ENCODE measurements around the gene PGA3. TPM values are rescaled to one million over a fixed set of nuclear protein-coding genes. Genes with fewer than 3 reads are reported as not detected.

PGA3 gene
- total and polyA plus RNA-seq, 2 of the 8 experiments (the other 6 are each of a cell fraction or from before 2014, with no cell fraction given), result not detected

- Histone ChIP-seq H3K18ac (ENCODE audit: extremely low read depth, low read length) (no peak overlapping the region), H2BK5ac (ENCODE audit: low read depth, low read length) (no peak overlapping the region), H4K91ac (replicated peaks; ENCODE audit: insufficient read length, low read length) (no peak overlapping the region), H3K9me3 (ENCODE audit: insufficient read depth in 2 of 2, low read depth in 1 of 2, low read length in 1 of 2) (0 out of 4 replicates have a peak, but pooled peaks cover 0 to 3% of the 10 kb centered on the region in 2 experiments), H3K79me2 (ENCODE audit: control insufficient read depth in 1 of 2, insufficient read depth in 2 of 2, low read length in 2 of 2) (no peaks in the 10 kb centered on the region), H2BK20ac (ENCODE audit: low read length) (no peak overlapping the region), H3K4me2 (ENCODE audit: insufficient read depth in 1 of 2, low read depth in 2 of 2, low read length in 2 of 2) (no peak overlapping the region), H3K36me3 (ENCODE audit: control insufficient read depth in 2 of 4, insufficient read depth in 4 of 4, low read length in 3 of 4) (no peaks in the 10 kb centered on the region), H3K14ac (ENCODE audit: insufficient read length) (no peak overlapping the region), H3K23ac (ENCODE audit: insufficient read length) (no peak overlapping the region), H3K56ac (replicated peaks; ENCODE audit: insufficient read length, low read depth, low read length) (no peak overlapping the region), H4K20me1 (replicated peaks in 1 of 2; ENCODE audit: control insufficient read depth in 1 of 2, insufficient read depth in 2 of 2, low read length in 2 of 2) (no peaks in the 10 kb centered on the region), H4K8ac (ENCODE audit: extremely low read depth, insufficient read depth, low read length) (no peak overlapping the region), H2AFZ (ENCODE audit: low read length) (no peak overlapping the region), H2BK120ac (replicated peaks; ENCODE audit: low read depth, low read length) (no peak overlapping the region), H3K4me1 (replicated peaks in 1 of 4; ENCODE audit: control insufficient read depth in 3 of 4, insufficient read depth in 4 of 4, low read length in 3 of 4) (peaks cover 0 to 3% (median 0%) of the 10 kb centered on the region in 4 experiments; a peak in 2 of 7 replicates), H3K27ac (ENCODE audit: low read depth, low read length) (no peak overlapping the region), H4K5ac (ENCODE audit: insufficient read length, low read depth, low read length) (no peak overlapping the region), H2BK12ac (ENCODE audit: low read depth, low read length) (no peak overlapping the region), H3K79me1 (ENCODE audit: low read depth, low read length) (no peaks in the 10 kb centered on the region), H2AK5ac (ENCODE audit: low read depth, low read length) (no peak overlapping the region), H3K9ac (replicated peaks in 1 of 4; ENCODE audit: extremely low read depth in 1 of 4, low read depth in 3 of 4, low read length in 3 of 4) (no peak overlapping the region), H3K23me2 (ENCODE audit: low read depth, low read length) (no peaks in the 10 kb centered on the region), H3K4me3 (ENCODE audit: extremely low read depth in 1 of 4, insufficient read depth in 2 of 4, low read depth in 3 of 4, low read length in 4 of 4) (no peak overlapping the region), H2BK15ac (ENCODE audit: low read length) (no peak overlapping the region), H3K4ac (replicated peaks; ENCODE audit: insufficient read length, low read depth, low read length) (no peak overlapping the region), H3K27me3 (replicated peaks in 1 of 4; ENCODE audit: control insufficient read depth in 3 of 4, extremely low read depth in 1 of 4, insufficient read depth in 3 of 4, low read length in 3 of 4) (no peaks in the 10 kb centered on the region)
- WGBS, 2 experiments (ENCODE audit: extremely low coverage in 1 of 2, insufficient coverage in 1 of 2, insufficient read length in 1 of 2, insufficient replicate concordance in 2 of 2, low coverage in 1 of 2, low lambda C conversion rate in 2 of 2, missing lambda C conversion rate in 1 of 2), result 92% methylated on average over 4 of the region's 4 CpGs; no CpG with 5 or more reads in 1 of the 2 experiments
- POLR2A ChIA-PET (ENCODE audit: partially characterized antibody), result no interaction called here
- DNase-seq (ENCODE audit: low read depth in 1 of 2, low spot score in 2 of 2) (no peak), FAIRE-seq (no peak)
- CTCF ChIA-PET (ENCODE audit: partially characterized antibody), result no interaction called here
- TF ChIP-seq FOSL1 (IDR thresholded peaks at IDR 0.05; ENCODE audit: insufficient read depth, low read depth, low read length), result no peak
- TF ChIP-seq RNF2 (IDR thresholded peaks at IDR 0.05; ENCODE audit: borderline replicate concordance, low read depth, low read length, missing control alignments, poor library complexity, severe bottlenecking), result no peak
- TF ChIP-seq SUZ12 (IDR thresholded peaks at IDR 0.05; ENCODE audit: low read length), result no peak
- TF ChIP-seq, protein P1, sequence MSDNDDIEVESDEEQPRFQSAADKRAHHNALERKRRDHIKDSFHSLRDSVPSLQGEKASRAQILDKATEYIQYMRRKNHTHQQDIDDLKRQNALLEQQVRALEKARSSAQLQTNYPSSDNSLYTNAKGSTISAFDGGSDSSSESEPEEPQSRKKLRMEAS (IDR thresholded peaks at IDR 0.05), result no peak
- TF ChIP-seq ATF3 (IDR thresholded peaks at IDR 0.05; ENCODE audit: insufficient read depth, low read depth, low read length), result no peak
- TF ChIP-seq GTF2F1 (IDR thresholded peaks at IDR 0.05; ENCODE audit: borderline replicate concordance, low read depth, low read length), result no peak
- TF ChIP-seq JUND (IDR thresholded peaks at IDR 0.05; ENCODE audit: low read length), result no peak
- TF ChIP-seq TAF7 (optimal IDR thresholded peaks at IDR 0.05; ENCODE audit: borderline replicate concordance, low read depth, low read length), result no peak
- TF ChIP-seq POLR2A (IDR thresholded peaks at IDR 0.05; ENCODE audit: control extremely low read depth in 1 of 2, low read depth in 2 of 2, low read length in 2 of 2), result no peak
- no peak for TF ChIP-seq YY1 (IDR thresholded peaks at IDR 0.05; ENCODE audit: low read depth, low read length)
- no peak for TF ChIP-seq EGR1 (IDR thresholded peaks at IDR 0.05; ENCODE audit: borderline replicate concordance, low read depth, low read length)
- no peak for TF ChIP-seq RFX5 (IDR thresholded peaks at IDR 0.05; ENCODE audit: borderline replicate concordance, low read depth, low read length)
These were observed 4.3 kb upstream of the PGA3 start for GRCh38 chr11:61198948-61199523.

All from H1 (cell line).